NCI-H1436 (cell line): ENCODE measurements around the gene LHCGR.
"Not testable (repeated sequence)": the region's sequence is repeated elsewhere in the genome, so short reads cannot be mapped to it uniquely, and the experiment has no call there.

Source experiments
- DNase-seq: peaks from one replicate; lab custom pipeline; 2025; lab: John Stamatoyannopoulos, UW

LHCGR gene

GRCh38 chr2:48709096-48710034, 46.2 kb downstream of the LHCGR start:
- DNase-seq = no peak

GRCh38 chr2:48707466-48707865, 48.1 kb downstream of the LHCGR start:
- DNase-seq = no peak

GRCh38 chr2:48703621-48704020, 51.9 kb downstream of the LHCGR start:
- not testable (repeated sequence) for DNase-seq

GRCh38 chr2:48699348-48699930, 56.1 kb downstream of the LHCGR start:
- DNase-seq = peak; percentile 39

- DNase-seq = no peak
Observed at GRCh38 chr2:48696881-48697280, 58.6 kb downstream of the LHCGR start.

GRCh38 chr2:48695991-48696390, 59.5 kb downstream of the LHCGR start:
- DNase-seq = no peak

GRCh38 chr2:48694149-48694548, 61.4 kb downstream of the LHCGR start:
- no peak for DNase-seq

- no peak for DNase-seq
Observed at GRCh38 chr2:48693645-48694044, 61.9 kb downstream of the LHCGR start.

- no peak for DNase-seq
Observed at GRCh38 chr2:48693066-48693465, 62.5 kb downstream of the LHCGR start.

- DNase-seq = no peak
Observed at GRCh38 chr2:48691935-48692691, 63.4 kb downstream of the LHCGR start.

GRCh38 chr2:48685126-48685525, 70.4 kb downstream of the LHCGR start:
- DNase-seq = no peak

GRCh38 chr2:48677450-48677849, 78.1 kb downstream of the LHCGR start:
- DNase-seq = no peak

- DNase-seq = no peak
Observed at GRCh38 chr2:48674933-48675332, 80.6 kb downstream of the LHCGR start.

GRCh38 chr2:48673581-48673980, 81.9 kb downstream of the LHCGR start:
- no peak for DNase-seq

GRCh38 chr2:48668992-48669391, 86.5 kb downstream of the LHCGR start:
- DNase-seq = no peak

- DNase-seq = no peak
Observed at GRCh38 chr2:48651158-48651790, 104.2 kb downstream of the LHCGR start.

GRCh38 chr2:48638261-48638660, 117.3 kb downstream of the LHCGR start:
- no peak for DNase-seq
